ENCODE results near the gene SOAT2.
A peak's percentile ranks its signal among the peaks of the same experiment; 100 is the strongest.
"Not testable (repeated sequence)": the region's sequence is repeated elsewhere in the genome, so short reads cannot be mapped to it uniquely, and the experiment has no call there.

The SOAT2 gene

DNA sequence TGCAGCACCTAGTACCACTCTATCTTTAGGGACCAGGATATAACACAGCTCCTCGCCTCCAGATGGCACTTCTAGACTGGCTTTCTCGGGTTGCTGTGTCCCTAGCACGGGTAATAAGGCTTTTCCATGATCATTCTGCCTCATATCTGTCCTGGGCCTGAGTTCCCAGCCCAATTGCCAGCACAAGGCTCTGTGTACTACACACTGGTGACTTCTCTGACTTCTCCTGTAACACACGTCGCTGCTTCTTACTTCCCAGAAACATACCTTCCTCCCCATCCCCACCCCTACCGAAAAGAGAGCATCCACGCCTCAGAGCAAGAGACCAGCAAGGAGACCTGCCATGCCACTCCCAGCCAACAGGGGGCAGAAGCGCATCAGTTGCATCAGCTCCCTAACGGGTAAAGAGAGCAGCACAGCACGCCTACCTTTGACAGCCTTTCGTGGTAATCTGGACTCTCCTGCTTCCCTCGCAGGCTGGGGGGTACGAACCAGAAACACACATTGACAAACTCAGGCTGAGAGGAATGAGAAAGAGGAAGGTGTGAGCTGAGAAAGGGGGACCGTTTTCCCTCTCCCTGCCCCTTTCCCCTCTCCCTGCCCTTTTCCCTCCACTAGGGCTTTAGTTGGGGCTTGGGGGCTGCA is 56.0 kb downstream of the SOAT2 start:
- DNase-seq: peak; percentile 96

DNA sequence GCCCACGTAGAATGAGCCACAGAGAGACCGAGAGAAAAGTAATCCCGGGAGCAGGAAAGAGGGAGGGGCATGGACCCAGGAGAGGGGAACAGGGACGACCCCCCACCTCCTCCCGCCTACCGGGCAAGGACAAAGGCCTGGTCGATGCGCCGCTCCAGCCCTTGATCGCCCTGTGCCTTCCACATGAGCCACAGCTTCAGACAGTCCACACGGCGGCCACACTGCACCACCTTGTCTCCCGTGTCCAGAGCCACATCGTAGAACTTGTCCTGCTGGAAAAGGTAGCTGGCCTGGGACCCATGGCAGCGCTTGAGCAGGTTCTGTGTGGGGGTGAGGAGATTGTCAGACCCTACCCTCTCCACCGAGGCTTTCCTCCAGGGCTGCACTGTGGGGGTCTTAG is 56.7 kb downstream of the SOAT2 start:
- no peak for DNase-seq

DNA sequence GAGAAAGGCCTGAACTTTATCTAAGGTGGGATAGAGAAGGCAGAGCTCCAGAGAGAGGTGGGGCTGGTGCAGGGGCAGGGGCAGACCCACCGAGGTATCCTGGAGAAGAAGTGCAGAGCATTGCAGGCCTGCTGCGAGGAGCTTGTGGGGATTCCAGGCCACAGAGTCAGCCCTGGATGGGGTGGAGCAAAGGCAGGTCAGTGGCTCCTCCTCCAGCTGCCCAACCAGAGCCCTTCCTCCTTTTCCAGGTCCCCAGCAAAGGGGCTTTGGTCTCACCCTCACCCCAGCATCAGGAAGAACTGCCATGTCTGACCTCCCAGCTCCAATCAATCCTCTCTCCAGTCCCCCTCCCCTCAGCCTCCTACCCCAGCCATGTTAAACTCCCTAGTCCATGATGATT is 57.4 kb downstream of the SOAT2 start:
- no peak for DNase-seq

DNA sequence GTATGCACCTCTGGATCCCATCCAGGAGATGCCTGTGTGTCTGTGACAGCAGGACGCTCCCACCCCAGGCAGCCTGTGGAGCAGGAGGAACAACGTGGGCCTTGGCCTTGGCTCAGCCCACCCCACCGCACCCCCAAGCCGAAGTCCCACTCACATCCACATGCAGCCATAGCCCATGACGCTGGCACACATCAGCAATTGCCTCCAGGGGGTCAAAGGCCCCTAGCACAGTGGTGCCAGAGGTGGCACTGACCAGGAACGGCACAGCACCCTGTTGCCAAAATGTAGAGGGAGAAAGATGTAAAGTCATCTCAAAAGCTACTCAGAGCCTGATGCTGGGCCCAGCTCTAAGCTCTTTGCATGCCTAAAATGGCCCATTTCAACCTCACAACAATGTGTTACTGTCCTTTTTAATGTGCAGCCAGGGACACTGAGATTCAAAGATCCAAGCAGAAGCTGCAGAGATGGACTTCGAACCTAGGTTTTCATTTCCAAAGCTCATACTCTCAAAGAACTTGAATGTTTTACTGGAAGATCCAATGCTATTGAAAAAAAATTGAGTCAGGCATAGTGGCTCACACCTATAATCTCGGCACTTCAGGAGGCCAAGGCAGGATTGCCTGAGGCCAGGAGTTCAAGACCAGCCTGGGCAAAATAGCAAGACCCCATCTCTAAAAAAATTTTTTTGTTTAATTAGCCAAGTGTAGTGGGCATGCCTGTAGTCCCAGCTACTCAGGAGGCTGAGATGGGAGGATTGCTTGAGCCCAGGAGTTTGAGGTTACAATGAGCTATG is 58.0 kb downstream of the SOAT2 start:
- DNase-seq: no peak

DNA sequence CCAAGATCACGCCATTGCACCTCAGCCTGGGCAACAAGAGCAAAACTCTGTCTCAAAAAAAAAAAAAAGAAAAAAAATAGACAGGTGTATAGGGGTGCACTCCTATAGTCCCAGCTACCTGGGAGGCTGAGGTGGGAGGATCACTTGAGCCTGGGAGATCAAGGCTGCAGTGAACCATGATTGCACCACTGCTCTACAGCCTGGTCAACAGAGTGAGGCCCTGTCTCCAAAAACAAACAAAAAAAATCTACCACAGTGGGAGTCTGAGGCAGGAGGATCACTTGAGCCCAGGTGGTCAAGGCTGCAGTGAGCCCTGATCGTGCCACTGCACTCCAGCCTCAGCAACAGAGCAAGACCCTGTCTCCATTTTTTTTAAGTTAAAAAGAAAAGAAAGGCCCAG is 59.7 kb downstream of the SOAT2 start:
- DNase-seq: not testable (repeated sequence)

DNA sequence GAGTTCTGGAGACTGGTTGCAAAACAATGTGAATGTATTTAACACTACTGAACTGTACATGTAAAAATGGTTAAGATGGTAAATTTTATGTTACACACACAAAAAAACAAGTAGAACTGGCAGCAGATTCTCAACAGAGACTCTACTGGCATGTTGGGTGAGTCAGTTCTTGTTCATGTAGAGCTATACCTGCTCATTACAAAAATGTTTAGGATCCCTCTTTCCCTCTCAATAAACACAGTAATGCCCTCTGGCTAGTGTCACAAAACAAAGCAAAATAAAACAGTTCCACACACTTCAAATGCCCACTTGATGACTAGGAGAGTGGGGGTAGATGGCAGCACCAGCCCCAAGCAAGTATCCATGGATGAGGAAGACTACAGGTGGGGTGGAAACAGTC is 63.6 kb downstream of the SOAT2 start:
- DNase-seq: no peak

DNA sequence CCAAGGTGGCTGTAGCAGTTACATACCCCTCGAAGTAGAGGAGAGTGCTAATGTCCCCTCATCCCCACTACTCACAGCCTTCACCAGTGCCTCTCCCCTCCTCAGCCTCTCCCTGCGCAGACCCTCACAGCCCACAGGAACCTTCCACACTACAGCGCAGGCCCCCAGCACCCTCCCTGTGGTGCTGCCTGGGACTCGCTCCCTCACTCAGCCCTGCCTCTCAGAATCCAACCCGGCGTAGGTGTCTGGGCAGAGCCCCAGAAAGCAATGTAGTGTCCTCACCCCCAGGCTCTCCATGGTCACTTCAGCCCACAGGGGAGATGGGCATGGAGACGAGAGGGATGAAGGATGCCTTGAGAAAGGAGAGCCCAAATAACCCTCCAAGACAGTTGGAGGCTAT is 66.4 kb downstream of the SOAT2 start:
- DNase-seq: no peak

DNA sequence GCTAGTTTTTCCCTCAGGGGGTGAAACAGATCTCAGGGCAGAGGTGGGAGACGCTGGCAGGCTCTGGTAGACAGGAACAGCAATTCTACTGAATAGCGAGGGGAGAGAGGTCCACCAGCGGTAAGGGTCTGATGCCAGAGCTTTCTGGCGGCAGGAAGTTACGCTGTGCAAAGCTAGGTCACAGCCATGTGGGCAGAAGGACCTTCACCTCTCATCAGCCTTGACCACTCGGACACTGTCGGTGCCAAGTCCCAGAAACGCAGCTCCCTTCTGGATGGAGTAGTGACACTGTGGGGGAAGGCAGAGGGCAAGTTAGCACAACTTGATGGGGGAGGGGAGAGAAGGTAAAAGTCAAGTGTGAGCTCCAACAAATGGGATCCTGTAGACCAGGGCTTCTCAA is 66.9 kb downstream of the SOAT2 start:
- no peak for DNase-seq

DNA sequence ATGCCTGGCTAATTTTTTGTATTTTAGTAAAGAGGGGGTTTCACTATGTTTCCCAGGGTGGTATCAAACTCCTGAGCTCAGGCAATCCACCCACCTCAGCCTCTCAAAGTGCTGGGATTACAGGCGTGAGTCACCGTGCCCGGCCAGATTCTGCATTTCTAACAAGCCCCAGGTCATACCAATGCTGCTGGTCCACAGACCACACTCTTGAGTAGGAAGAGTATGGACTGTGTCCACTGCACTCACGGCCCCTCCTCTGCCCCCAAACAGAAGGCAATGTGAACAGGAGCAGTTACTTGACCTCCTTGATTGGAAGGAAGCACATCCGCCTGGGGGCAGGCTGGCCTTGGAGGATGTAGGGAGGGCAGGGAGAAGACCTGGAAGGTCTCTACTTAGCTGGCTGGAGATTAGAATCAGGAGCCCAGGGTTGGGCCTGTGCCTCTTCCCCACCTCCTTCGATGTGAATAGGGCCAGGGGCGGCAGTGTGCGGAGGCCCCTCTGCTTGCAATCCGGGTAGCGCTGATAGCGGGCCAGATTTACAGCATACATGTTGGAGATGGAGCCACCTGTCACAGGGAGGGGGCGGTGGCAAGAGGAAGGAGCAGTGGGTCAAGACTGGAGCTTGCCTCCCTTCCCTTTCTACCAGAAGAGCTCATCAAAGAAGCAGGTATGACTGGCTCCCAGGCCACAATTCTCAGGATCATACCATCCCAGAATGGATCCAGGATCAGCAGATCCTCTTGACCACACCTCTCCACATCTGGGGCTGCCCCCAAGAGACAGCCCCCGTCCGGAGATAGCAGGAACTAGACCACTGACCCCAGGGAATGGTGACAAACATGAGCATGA is 67.8 kb downstream of the SOAT2 start:
- DNase-seq: no peak

DNA sequence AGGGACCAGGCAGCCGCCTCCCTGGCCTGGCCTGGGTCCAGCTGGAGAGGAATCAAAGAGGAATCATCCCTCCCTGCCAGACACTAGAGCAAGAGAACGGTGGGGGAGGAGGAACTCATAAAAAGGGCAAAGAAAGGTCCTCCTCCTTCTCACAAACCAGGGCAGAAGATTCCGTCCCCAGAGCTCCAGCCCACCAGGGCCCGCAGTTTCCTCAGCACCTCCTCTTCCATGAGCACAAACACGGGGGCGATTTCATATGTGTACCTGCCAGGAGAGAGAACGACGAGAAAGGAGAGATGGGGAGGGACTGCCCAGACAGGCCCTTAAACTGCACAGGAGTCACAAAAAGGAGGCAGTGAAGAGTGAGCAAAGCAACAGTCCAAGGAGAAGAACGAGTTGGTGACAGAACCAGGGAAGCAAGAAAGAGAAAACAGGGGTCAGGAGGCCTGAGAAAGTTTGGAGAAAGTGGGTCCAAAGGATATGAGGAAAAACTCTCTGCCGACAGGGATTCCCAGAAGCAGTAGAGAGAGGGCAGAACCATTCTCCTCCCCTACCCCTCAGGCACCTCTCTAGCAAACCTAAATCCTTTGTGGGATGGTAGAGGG is 68.5 kb downstream of the SOAT2 start:
- DNase-seq: no peak

DNA sequence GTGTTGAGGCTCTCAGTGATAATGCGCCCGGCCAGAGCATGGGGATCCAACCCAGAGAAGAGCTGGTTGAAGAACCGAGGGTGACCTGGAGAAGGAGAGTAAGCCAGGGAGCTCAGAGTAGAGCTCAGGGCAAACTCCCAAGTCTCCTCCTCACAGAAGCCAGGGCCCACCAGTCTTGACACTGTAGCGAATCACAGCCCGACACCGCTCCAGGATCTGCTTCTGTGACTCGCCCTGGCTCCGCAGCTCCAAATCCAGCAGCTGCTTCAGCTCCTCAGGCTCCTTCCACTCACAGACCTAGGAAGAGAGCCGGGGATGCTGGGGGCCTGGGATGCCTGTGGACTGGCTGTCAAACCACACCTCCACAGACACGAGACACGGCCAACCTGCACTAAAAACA is 69.1 kb downstream of the SOAT2 start:
- no peak for DNase-seq

DNA sequence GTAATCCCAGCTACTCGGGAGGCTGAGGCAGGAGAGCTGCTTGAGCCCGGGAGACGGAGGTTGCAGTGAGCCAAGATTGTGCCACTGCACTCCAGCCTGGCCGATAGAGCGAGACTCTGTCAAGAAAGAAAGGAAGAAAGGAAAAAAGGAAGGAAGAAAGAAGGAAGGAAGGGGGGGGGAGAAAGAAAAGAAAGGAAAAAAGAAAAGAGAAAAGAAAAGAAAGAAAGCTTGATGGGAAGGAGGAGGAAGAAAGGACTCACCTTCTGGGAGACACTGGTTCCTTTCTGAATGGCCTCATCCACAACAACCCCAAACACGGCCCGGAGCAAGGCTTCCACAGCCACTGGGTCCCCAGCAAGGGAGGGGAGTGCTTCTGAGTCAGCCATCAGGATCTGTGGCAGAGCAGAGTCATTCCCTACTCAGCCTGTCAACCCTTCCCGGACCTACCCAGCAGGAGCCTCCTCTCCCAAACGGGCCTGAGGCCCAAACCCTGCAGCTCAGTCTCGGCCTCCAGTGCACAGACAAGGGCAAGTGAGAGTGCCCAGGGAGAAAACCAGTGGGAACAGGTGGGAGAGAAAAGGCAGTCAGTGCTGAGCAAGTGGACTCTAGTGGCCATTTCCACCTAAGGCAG is 69.9 kb downstream of the SOAT2 start:
- DNase-seq: no peak
